Umbilical cord (tissue), 2 donors: ENCODE results near the gene ATP9B. TPM values are rescaled to one million over a fixed set of nuclear protein-coding genes. Genes with fewer than 3 reads are reported as not detected.
"Not testable (repeated sequence)": the region's sequence is repeated elsewhere in the genome, so short reads cannot be mapped to it uniquely, and the experiment has no call there.

Experiments used
- DNase-seq: peaks from one replicate; pipeline ENCODE4 v3.0.0-alpha.2; 2015; ENCODE audit warnings: low spot score
- total RNA-seq: library from RNA; depleted of rRNA; stranded (reverse); fragments of >200 nt; gene quantifications from one replicate; pipeline ENCODE4 v1.2.3, GENCODE V29; 2014; ENCODE audit warnings: low replicate concordance; ENCODE audit not compliant: insufficient read depth

Gene ATP9B
- total RNA-seq, 1 donor from 2014 or later, result 48.4 TPM

DNA sequence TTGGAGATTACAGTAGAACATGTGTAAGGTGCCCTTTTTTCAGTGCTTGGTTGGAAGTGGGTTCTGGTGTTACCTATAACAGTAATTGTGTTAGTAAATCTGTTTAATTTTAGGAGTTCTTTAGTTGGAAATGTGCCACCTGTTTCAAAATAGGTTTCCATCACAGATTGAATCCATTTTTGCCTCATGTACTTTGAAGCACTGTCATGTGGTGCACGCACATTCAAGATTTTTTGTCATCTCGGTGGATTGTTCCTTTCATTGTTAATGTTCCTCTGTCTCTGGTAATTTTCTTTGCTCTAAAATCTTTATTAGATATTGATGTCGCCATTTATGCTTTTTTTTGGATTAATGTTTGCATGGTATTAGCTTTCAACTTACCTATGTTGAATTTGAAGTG, 1.3 kb downstream of the ATP9B start:
- no peak for DNase-seq

DNA sequence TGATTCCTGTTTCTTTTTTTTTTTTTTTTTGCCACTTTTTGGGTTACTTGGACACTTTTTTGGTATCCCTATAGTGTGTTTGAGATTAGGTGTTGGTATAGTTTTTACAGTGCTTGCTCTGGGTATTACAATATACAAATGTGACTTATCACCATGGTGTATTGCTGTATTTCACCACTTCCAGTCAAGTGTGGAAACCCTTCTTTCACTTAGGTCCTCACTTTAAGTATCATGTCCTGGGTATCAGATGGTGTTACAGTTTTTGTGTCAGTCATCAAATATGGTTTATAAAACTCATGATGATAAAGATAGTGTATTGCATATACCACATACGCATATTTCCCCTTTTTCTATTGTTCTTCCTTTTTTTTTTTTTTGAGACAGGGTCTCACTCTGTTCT, 1.8 kb downstream of the ATP9B start:
- no peak for DNase-seq

DNA sequence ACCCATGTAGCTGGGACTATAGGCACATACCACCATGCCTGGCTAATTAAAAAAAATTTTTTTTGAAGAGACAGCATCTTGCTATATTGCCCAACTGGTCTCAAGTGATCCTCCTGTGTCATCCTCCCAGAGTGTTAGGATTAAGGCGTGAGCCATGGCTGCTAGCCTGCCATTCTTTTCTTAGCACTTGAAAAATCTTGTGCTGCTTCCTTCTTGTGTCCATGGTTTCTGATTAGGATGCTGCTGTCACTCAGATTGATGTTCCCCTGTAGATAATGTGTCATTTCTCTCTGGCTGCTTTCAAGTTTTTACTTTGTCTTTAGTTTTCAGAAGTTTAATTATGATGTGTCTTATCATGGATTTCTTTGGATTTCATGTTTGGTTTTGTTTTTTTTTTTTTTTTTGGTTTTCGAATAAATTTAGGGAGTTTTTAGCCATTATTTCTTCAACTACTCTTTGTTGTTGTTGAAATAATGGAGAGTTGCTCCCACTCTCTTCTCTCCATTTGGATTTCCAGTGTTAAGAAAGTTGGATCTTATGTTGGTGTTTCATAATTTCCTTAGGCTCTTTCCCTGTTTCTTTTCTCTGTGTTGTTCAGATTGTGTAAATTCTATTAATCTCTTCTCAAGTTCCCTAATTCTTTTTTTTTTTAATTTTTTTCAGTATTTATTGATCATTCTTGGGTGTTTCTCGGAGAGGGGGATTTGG, 2.5 kb downstream of the ATP9B start:
- DNase-seq, result no peak

DNA sequence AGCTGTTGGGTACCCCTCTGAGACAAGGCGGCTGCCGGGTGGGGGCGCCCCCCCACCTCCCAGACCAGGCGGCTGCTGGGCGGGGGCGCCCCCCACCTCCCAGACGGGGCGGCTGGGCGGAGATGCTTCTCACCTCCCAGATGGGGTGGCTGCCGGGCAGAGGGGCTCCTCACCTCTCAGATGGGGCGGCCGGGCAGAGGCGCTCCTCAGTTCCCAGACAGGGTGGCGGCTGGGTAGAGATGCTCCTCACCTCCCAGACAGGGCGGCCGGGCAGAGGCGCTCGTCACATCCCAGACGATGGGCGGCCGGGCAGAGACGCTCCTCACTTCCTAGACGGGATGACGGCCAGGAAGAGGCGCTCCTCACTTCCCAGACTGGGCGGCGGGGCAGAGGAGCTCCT, 3.5 kb downstream of the ATP9B start:
- not testable (repeated sequence) for DNase-seq

DNA sequence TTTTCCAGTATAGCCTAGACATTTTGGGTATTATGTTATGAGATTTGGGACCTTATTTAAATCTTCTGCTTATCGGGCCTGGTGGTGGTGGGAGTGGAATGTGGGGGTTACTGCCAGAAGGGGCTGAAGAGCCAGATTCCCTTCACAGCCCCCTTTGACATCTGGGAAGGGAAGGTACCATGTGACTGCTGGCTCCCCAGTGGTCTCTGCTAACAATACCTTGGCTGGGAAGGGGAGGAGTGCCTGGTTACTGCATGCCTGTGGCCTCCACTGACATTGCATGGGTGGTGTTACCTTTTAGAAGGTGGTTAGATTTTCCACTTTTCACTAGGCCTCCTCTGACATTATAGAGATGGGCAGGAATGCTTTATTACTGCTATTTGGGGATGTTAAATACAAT, 8.0 kb downstream of the ATP9B start:
- DNase-seq, result no peak

DNA sequence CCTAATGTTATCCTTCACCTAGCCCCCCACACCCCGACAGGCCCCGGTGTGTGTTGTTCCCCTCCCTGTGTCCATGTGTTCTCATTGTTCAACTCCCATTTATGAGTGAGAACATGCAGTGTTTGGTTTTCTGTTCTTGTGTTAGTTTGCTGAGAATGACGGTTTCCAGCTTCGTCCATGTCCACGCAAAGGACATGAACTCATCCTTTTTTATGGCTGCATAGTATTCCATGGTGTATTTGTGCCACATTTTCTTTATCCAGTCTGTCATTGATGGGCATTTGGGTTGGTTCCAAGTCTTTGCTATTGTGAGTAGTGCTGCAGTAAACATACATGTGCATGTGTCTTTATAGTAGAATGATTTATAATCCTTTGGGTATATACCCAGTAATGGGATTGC, 9.6 kb downstream of the ATP9B start:
- not testable (repeated sequence) for DNase-seq

DNA sequence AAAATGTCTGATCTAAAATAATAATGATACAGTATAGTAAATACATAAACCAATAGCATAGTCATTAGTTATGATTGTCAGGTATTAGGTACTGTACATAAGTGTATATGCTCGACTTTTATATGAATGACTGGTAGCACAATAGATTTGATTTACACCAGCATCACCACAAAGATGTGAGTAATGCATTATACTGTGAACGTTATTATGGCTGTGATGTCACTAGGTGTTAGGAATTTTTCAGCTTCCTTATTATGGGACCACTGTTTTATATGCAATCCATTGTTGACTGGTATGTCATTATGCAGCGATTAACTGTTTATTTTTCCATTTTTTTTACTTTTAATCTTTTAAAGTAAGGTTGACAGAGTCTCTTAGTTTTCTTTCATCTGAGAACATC, 23.7 kb downstream of the ATP9B start:
- DNase-seq, result no peak

DNA sequence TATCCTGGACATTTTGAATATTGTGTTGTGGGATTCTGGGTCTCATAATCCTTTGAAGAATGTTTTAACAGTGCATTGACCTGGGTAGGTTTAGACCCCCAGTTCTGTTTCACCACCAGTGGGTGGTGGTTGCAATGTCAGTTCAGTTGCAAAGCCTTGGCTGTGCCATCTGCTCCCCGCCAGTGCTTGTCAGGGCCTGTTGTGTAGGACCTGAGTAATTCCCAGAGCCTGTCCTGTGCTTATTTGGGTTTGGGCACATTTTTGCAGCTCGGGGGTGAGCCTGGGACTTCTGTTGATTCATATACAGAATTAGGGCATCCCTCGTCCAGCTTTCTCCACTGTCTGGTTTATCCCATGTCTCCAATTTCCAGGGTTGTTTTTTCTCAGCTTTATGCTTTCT, 24.8 kb downstream of the ATP9B start:
- DNase-seq, result no peak

DNA sequence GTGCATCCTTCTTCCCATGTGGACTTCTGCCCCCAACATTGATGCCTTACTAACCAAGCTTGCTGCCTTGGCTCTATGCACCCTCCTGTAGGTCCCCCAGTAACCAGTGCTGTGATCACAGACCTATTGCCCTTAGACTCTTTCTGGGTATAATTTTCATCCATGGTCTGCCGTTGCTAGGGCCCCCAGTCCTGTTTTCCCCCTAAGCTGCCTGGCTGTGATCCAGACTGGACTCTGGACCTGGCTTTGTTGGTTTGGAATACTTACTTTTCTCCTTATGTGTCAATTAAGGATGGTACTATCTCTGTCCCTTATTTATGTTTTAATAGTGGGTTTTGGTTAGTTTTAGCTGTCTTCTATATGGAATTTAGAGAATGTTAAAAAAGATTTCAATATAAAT, 26.0 kb downstream of the ATP9B start:
- no peak for DNase-seq

DNA sequence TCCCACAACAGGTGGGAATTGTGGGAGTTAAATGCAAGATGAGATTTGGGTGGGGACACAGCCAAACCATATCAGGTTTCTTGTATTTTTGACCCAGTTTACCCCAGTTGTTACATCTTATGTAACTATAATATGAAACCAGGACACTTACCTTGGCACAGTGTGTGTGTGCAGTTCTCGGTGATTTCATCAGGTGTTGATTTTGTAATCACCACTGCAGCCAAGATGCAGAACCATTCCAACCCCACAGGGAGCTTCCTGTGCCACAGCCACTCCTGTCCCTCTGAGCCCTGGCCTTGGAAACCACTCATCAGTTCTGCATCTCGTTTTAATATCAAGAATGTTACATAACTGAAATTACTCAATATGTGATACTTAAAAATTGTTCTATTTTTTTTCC, 31.8 kb downstream of the ATP9B start:
- no peak for DNase-seq

DNA sequence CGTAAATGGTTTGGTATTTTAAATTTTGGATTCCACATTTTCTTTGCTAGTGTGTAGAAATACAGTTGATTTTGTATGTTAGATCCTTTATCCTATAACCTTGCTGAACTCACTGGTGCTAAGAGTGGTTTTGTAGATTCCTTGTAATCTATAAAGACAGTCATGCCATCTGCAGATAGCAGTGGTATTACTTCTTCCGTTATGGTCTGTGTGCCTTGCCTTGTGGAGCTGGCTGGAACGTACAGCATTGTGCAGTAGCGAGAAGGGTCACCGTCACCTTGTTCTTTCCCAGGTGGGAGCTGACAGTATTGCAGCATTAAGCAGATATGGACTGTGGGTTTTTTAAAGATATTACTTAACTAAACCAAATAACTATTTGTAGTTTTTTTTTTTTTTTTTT, 33.7 kb downstream of the ATP9B start:
- DNase-seq, result no peak

DNA sequence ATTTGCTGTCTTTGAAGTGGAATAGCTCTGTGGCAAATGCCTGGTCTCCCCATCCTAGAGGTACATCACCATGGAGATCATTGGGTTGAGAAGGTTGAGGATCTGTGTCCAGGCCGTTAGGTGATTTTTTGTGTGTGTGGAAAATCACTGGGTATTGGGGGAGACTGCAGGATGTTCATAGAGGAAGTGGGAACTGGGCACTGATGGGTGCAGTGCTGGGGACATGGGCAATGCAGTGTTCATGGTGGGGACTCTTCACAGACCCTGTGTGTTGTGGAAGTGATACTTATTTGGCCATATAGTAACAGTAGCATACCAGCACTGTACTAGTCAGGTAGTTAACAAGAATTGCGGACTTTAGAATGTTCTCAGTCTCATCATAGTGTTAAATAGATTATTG, 34.9 kb downstream of the ATP9B start:
- no peak for DNase-seq

DNA sequence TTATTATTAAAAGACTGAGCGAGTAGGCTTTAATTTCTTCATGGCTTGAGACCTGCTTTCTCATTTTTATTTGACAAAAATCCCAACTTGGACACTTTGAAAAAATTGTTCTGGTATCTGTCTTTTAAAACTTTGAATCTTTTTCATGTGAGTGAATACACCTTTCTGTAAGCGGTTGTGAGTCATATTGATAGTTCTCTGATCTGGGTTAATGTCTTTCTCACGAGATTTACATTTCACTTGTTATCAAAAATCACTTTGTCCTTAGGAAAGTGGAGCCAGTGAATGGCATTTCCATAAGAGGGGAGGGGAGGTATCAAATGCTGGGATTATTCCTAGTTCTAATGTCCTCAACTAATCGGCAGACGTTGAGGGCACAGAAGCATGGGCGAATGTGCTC, 36.3 kb downstream of the ATP9B start:
- DNase-seq, result no peak

DNA sequence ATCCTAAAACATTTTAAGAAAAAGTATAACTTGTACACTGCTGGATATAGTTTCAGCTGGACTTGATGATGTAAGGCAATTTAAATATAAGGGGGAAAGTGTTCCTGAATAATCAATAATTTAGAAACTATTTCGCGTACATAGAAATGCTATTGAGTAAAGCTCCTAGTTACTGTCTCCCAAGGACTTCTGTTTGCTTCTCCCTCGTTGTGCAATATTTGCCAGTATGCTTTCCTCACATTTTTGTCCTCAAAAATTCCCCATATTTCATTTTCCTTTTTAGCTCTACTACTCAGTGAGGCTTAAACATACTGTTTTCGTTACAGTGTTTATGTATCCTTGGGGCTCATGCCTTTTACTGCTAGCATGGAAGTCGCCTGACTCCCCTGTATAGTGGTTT, 36.9 kb downstream of the ATP9B start:
- DNase-seq, result no peak

DNA sequence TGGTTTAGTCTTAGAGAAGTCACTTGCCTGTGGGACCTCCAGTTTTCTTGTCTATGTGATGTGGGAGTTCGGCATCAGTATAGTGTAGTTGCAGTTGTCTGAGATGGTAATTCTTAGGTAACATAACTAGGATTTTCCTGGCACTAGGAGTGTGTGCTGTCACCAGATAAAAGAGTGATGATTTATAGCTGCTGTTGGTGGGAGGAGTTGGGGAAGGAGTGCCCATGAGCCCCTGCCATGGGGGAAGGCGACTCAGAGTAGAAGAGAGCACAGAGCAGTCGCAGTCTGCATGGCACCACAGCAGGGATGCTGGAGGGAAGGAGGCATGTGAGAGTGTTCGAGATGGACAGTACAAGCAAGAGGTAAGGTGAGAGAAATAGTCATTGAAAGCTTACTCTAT, 38.7 kb downstream of the ATP9B start:
- DNase-seq, result no peak

DNA sequence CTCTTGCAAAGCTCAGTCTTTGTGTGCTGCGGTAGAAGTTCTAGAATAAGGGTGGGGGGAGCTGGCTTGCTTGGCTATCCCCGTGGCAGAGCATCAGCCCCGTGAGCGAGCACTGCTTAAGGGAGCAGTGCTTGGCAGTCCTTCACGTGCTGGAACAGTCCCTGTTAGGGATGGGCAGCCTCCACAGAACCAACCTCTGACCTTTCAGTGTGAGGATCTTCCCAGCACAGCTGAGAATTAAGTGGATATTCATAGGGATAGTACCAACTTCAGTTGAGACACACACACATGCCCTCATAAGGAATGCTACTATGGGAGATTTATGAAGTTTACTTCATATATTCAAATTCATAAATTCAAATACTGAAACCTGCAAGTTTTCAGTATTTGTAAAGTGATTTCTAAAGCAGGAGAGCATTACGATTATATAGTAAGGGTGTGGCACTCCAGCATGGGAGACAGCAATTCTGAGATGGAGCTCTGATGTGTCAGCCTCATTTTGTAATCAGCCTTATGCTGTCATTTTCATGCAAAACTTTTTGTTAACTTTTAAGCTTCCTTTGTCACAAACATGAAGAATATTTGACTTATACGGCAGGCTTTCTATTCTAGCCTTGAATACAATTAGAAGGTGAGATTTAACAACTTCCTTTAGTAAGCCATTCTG, 39.5 kb downstream of the ATP9B start:
- DNase-seq, result no peak

DNA sequence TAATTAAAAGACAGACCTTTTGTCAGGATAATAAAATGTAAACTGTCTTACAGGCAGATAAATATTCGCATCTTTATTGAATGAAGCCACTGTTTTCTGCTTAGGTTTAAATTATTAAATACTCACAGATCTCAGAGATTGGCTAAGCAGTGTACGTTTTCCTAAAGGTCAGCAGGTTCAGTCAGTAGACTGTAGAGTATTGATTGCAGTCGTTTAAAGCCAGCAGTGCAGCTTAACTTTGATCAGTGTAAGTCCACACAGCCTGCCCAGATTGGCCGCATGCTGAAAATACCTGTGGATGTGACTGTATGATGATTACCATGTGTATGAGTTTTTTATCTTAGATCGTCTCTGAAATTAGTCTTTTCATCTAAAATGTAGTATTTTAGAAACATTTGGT, 42.3 kb downstream of the ATP9B start:
- DNase-seq, result no peak

DNA sequence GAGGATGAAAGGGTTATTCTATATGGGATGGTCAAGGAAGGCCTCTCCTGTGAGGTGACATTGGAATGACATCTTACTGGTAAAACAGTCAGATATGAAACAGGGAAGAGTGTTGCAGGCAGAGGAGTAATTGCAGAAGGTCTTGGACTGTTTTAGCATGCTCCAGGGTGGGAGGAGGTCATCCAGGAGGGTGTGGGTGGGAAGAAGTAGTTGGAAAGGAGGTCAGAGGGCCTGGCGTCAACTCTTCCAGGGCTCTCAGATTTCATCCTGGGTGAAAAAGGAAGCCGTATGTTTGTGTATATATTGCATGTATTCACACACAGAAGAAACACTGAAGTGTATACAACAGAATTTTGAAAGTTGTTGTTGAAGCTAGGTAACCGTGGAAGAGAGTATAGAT, 48.2 kb downstream of the ATP9B start:
- DNase-seq, result no peak

DNA sequence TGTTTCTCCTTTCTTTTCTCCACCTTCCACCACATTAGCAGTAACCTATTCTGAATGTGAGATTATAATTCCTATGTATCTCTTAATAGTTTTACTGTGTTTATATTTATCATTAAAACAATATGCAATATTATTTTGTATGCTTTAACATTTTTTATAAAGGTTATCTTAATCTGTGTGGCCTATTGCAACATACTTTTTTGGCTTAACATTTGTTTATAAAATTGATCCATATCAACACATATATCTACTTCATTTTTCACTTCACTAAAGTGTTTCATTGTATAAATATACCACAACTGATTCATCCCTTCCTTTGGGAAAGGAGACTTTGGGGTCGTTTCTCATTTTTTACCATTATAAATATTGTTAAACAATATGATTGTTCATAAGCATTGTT, 48.6 kb downstream of the ATP9B start:
- no peak for DNase-seq

DNA sequence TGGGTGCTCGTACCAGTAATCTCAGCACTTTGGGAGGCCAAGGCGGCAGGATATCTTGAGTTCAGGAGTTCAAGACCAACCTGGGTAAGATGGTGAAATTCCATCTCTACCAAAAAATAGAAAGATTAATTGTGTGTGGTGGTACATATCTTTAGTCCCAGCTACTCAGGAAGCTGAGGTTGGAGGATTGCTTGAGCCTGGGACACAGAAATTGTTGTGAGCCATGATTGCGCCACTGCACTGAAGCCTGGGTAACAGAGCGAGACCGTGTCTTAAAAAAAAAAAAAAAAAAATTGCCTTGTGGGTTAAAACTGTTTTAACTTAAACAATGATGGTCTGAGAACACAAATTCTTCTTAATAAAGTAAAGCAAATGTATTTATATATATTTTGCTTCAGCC, 49.6 kb downstream of the ATP9B start:
- no peak for DNase-seq

DNA sequence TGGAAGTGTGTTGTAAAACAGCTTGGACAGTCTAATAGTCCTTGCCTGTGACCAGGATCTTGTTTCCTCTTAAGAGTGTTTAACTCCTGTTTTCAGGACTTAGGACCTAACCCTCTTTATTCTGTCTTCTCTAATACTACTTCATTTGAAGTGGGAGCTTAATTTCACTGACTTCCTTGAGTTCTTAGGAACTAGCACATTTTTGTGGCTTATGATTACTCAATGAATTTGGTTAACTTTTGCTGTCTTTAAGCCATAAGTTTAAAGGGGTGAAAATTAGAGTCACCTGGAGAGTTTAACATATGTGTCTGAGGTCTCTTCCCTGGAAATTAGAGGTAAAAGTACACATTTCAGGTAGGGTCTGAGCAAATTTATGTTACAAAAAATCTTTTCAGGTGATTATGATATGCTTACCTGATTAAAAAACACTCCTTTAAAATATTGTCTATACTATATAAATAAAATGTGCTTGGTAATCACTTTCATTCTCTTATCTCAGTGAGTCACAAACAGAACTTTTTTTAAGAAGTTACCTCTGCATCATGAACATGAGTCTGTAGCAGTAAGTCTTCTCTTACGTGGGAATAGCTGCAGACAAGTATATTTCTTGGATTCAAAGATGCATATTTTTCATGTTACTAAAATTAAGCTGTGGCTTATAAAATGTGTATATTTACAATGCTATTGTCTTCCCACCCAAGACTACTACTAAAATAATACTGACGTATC, 52.7 kb downstream of the ATP9B start:
- DNase-seq, result no peak

DNA sequence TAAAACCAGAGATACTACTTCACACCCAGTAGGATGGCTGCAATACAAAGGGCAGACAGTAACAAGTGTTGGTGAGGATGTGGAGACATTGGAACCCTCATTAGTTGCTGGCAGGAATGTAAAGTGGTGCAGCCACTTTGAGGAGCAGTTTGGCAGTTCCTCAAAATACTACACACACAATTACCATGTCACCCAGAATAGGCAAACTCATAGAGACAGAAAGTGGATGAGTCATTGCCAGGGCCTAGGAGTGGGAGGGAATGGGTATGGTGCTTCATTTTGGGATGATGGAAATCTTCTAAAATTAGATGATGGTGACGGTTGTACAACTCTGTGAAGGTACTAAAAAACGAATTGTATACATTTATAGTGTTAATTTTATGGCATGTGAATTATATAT, 54.8 kb downstream of the ATP9B start:
- DNase-seq, result no peak

DNA sequence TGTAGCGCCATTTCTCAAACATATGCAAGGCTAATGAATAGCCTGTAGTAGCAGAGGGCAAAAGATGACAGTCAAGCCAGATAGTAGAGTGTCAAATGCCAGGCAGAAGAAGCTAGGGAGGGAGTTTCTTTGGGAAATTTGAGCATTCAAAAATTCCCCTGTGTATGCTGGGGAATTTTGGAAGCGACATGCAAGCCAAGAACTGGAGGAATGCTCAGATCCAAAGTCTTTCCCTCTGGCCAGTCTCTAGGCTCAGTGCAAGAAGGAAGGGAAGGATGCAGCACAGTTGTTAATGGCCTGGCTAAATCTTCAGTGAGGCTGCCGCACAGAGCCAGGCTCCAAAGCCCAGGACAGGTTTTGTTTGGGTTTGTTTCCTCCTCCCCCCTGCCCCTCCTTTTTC, 59.9 kb downstream of the ATP9B start:
- no peak for DNase-seq
